Activated CD4-positive, alpha-beta memory T cell treated with anti-CD3 and anti-CD28 coated beads for 36 hours (primary cell): ENCODE measurements around the gene VCX3B. TPM values are rescaled to one million over a fixed set of nuclear protein-coding genes. Genes with fewer than 3 reads are reported as not detected.
"Not testable (repeated sequence)": the region's sequence is repeated elsewhere in the genome, so short reads cannot be mapped to it uniquely, and the experiment has no call there.

Experiments used
- CTCF ChIA-PET: fragments of 350-600 bp; sonication (Branson Sonifier 250); formaldehyde crosslinking; loops from one replicate; lab custom pipeline; 2021; ENCODE audit warnings: antibody characterized with exemption, inconsistent platforms; lab: Charles Lee
- POLR2A ChIA-PET: fragments of 350-600 bp; sonication (Branson Sonifier 250); formaldehyde crosslinking; loops from one replicate; lab custom pipeline; 2021; ENCODE audit warnings: antibody characterized with exemption; lab: Charles Lee
- DNase-seq: peaks from one replicate; pipeline ENCODE4 v3.0.0-alpha.2; 2020
- H3K27ac Mint-ChIP-seq: one replicate; pipeline ENCODE4 v1.8.0; 2021; ENCODE audit warnings: mixed read lengths
- H3K27me3 Mint-ChIP-seq: one replicate; pipeline ENCODE4 v1.8.0; 2021; ENCODE audit warnings: mixed read lengths
- H3K36me3 Mint-ChIP-seq: one replicate; pipeline ENCODE4 v1.8.0; 2021; ENCODE audit warnings: mixed read lengths
- H3K4me1 Mint-ChIP-seq: one replicate; pipeline ENCODE4 v1.8.0; 2021; ENCODE audit warnings: low read depth, mixed read lengths
- H3K4me3 Mint-ChIP-seq: one replicate; pipeline ENCODE4 v1.8.0; 2021; ENCODE audit warnings: mild to moderate bottlenecking, mixed read lengths
- H3K9me3 Mint-ChIP-seq: one replicate; pipeline ENCODE4 v1.8.0; 2021; ENCODE audit warnings: mixed read lengths
- intact Hi-C: fragments of 100-400 bp; cut with micrococcal nuclease; formaldehyde crosslinking; loops from one replicate; pipeline ENCODE4 v1.15.1; 2023
- total RNA-seq, 2 experiments: library from RNA; stranded (reverse); gene quantifications; one replicate each; pipeline ENCODE4 v1.2.3, GENCODE V29; 2021

The VCX3B gene
- not detected for total RNA-seq

DNA sequence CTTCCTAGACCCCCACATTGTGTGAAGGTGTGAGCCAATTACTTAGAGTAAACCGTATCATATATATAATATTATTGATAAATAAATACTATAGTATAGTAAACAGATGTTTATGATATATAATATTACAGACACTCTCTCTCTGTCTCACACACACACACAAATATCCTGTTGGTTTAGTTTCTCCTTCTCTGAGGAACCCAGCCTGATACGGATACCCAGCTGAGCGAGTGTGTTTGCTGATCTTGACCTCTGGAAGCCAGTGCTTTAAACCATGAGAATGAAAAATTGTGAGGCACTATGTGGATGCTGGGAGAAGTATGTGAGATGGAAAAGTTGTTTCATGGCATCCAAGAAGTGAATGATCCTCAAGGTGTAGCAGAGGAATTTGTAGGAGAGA is at the start of gene VCX3B:
VCX3B (plus strand) TSS at position 301 of the 400 bp plus-strand sequence. CDS start 621 bp downstream, outside the sequence.
- H3K9me3 Mint-ChIP-seq = not testable (repeated sequence)

DNA sequence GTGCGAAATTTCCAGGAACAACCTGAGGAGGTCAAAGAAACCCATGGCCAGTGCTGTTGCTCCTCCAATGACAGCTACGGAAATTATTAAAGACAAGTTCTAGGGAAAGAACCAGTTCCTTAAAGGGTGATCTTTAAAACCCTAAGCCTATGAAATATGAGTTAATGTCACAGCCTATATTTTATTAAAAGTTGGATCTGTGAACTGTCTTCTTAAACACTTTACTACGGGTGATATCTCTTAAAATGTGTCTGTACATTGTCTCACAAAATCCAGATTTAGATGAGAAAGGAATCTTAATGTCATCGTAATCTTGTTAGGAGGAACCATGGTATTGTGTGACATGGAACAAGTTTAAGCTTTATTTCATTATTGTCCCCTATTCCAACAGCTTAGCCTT is 46.3 kb upstream of the VCX3B start:
- no peaks in the 10 kb centered on the region for H3K4me1 Mint-ChIP-seq
- CTCF ChIA-PET = no interaction called here
- no peak for DNase-seq
- no peak overlapping the region for H3K4me3 Mint-ChIP-seq
- intact Hi-C loops = no loop called here
- H3K27ac Mint-ChIP-seq = no peak overlapping the region
- peaks cover 12% of the 10 kb centered on the region for H3K9me3 Mint-ChIP-seq
- no peaks in the 10 kb centered on the region for H3K36me3 Mint-ChIP-seq
- POLR2A ChIA-PET = no interaction called here
- no peaks in the 10 kb centered on the region for H3K27me3 Mint-ChIP-seq

More for the DNA sequence above, at the start of gene VCX3B:
- intact Hi-C loops, H3K27ac Mint-ChIP-seq, H3K4me3 Mint-ChIP-seq, CTCF ChIA-PET, POLR2A ChIA-PET, H3K36me3 Mint-ChIP-seq, H3K4me1 Mint-ChIP-seq, DNase-seq, H3K27me3 Mint-ChIP-seq: not testable (repeated sequence)

DNA sequence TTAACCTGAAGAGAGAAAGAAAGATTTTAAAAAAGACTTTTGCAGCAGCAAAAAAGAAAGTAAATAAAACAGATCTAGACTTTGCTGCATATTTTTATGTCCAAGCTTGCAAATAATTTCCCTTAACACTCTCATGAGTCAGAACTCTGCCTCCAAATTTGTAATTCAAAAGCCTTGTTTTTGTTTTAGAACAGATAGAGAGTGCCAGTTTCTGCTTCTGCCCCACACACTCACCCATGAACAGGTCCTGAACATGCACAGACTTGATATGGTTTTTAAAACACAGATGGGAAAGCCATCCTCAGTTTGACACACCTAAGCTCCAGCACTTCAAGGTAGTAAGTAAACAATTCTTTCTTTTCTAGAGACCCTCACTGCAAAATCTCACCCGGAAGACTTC is 39.7 kb upstream of the VCX3B start:
- Mint-ChIP-seq H3K4me3 (no peak overlapping the region), H3K4me1 (no peaks in the 10 kb centered on the region), H3K27me3 (no peaks in the 10 kb centered on the region), H3K27ac (no peak overlapping the region), H3K36me3 (no peaks in the 10 kb centered on the region), H3K9me3 (no peaks in the 10 kb centered on the region)
- DNase-seq = no peak
- ChIA-PET POLR2A (no interaction called here), CTCF (no interaction called here)
- intact Hi-C loops = no loop called here

DNA sequence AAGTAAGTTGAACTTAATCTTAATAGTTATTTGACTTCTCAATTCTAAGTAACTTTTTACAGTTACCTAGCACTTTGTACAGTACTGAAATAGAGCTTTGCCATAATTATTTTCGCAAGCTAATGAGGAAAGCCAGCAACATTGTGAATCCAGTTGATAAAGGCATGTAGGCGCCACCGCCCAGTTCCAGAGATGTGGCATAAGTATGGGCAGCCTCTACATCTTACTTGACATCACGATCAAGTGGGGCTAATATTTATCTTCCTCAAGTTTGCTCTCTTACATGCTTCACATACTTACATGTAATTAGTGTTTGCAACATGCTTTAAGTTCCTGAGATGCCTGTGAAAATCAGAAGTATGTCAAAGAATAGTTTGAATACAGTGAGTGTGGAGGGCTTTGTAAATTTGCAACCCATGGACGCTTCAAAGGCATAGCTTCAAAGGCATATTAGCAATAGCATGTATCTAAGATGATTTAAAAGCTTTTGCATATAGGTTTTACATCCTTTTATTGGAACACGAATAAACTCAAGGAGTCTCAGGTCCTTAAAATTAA is 34.9 kb upstream of the VCX3B start:
- no peak for DNase-seq
- H3K27ac Mint-ChIP-seq = no peak overlapping the region
- H3K36me3 Mint-ChIP-seq = no peaks in the 10 kb centered on the region
- H3K4me1 Mint-ChIP-seq = no peaks in the 10 kb centered on the region
- no peaks in the 10 kb centered on the region for H3K9me3 Mint-ChIP-seq
- no peak overlapping the region for H3K4me3 Mint-ChIP-seq
- intact Hi-C loops = no loop called here
- no peaks in the 10 kb centered on the region for H3K27me3 Mint-ChIP-seq
- CTCF ChIA-PET = no interaction called here
- POLR2A ChIA-PET = no interaction called here

DNA sequence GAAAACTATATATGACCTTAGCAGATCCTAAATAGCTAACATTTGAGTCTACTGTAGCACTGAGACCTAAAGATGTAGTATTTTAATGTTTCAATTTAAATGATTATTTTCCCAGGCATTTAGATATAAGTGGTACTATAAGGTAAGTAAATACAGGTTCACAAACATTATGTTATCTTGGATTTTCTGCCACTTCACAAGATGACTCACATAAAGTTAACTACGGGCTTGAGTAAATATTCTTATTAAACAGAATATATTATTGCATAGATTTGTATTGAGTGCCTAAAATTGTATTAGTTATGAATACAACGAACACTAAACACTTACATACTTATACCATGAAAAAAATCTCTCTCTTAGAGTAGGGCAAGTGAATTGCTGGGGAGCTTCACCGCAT is 34.2 kb upstream of the VCX3B start:
- Mint-ChIP-seq H3K36me3 (no peaks in the 10 kb centered on the region), H3K4me1 (no peaks in the 10 kb centered on the region), H3K27me3 (no peaks in the 10 kb centered on the region), H3K27ac (no peak overlapping the region), H3K9me3 (no peaks in the 10 kb centered on the region), H3K4me3 (no peak overlapping the region)
- no peak for DNase-seq
- CTCF ChIA-PET = no interaction called here
- POLR2A ChIA-PET = no interaction called here
- intact Hi-C loops = no loop called here

DNA sequence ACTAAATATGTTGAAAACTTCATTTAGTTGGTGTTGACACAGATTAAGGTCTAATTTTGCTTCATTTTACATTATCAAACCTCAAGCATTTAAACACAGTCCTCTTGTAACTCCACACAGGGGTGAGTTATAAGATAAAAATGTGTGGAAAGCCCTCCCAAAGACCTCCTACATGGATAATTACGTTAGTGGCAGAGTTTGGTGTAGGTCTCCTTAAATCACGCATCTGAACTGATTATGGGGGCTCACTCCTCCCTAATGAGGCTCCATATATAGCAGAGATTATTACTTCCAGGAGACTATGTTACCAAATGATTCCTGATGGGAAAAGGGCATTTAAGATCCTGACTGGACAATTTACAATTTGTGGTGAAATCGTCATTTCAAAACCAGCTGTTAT is 32.2 kb upstream of the VCX3B start:
- no peaks in the 10 kb centered on the region for H3K36me3 Mint-ChIP-seq
- H3K27ac Mint-ChIP-seq = no peak overlapping the region
- CTCF ChIA-PET = no interaction called here
- H3K4me3 Mint-ChIP-seq = no peak overlapping the region
- no peaks in the 10 kb centered on the region for H3K4me1 Mint-ChIP-seq
- H3K9me3 Mint-ChIP-seq = peaks cover 2% of the 10 kb centered on the region
- intact Hi-C loops = no loop called here
- POLR2A ChIA-PET = no interaction called here
- no peak for DNase-seq
- no peaks in the 10 kb centered on the region for H3K27me3 Mint-ChIP-seq

DNA sequence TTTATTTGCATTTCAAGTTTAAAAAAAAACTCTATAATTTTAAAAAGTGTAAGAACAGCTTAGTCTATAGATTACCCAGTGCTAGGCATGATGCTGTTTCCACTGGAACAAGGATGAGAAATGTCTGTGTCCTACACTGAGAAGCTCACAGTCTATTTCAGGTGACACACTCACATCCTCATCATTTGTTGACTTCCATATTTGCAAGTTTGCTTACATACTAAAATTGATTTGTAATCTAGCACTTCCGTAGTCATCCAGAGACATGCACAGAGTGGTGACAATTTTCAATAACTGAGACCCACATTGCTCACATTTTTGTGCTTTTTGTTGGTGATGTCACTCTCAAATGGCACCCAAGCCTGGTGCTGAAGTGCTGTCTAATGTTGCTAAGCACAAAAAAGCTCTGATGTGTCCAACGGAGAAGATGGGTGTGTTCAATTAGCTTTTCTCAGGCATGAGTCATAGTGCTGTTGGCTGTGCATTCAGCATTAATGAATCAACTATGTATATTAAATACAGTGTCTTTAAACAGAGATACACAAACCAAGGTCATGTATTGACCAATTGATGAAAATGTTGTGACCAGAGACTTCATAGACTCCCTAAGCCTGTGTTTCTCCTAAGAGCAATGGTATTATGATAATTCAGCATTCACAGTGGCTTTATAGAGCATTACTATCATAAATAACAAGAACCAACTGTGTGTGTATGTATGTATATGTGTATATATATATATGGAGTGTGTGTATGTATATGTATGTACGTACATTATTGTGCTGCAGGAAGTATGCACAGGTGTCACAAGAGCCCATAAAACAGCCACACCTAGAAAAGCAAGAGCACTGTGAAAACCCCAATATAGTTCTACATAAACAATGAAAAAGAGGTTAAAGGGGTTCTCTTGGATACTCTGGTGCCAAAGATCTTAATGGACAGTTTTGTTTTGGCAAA is 31.2 kb upstream of the VCX3B start:
- Mint-ChIP-seq H3K4me1 (no peaks in the 10 kb centered on the region), H3K27ac (no peak overlapping the region), H3K36me3 (no peaks in the 10 kb centered on the region), H3K9me3 (peaks cover 2% of the 10 kb centered on the region), H3K4me3 (no peak overlapping the region), H3K27me3 (no peaks in the 10 kb centered on the region)
- ChIA-PET CTCF (no interaction called here), POLR2A (no interaction called here)
- intact Hi-C loops = no loop called here
- no peak for DNase-seq

DNA sequence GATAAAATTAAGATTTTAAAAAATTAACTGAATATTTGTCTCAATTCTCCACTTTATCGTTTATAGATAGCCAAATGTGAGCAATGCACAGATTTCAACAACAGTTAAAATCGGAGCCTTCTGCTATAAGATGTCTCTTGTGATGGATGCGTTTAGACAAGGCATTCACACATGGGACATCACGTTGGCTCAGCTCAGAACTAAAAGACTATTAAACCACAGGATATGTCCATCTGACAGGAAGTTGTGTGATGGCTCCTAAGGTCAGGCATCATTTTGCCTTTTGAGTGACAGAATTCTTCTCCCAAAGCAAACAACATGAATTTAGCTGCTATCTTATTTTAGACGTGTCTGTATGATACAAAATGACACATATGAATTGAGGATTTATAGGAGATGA is 17.3 kb upstream of the VCX3B start:
- Mint-ChIP-seq H3K4me3 (no peak overlapping the region), H3K9me3 (peaks cover 6% of the 10 kb centered on the region), H3K36me3 (no peaks in the 10 kb centered on the region), H3K27ac (no peak overlapping the region), H3K4me1 (no peaks in the 10 kb centered on the region), H3K27me3 (no peaks in the 10 kb centered on the region)
- intact Hi-C loops = no loop called here
- POLR2A ChIA-PET = no interaction called here
- CTCF ChIA-PET = no interaction called here
- DNase-seq = no peak

DNA sequence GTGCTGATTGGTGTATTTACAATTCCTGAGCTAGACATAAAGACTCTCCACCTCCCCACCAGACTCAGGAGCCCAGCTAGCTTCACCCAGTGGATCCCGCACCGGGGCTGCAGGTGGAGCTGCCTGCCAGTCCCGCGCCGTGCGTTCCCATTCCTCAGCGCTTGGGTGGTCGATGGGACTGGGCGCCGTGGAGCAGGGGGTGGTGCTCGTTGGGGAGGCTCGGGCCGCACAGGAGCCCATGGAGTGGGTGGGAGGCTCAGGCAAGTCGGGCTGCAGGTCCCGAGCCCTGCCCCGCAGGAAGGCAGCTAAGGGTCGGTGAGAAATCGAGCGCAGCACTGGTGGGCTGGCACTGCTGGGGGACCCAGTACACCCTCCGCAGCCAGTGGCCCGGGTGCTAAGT is 12.3 kb upstream of the VCX3B start:
- H3K4me1 Mint-ChIP-seq, H3K36me3 Mint-ChIP-seq, H3K27me3 Mint-ChIP-seq, POLR2A ChIA-PET, DNase-seq, H3K27ac Mint-ChIP-seq, intact Hi-C loops, H3K9me3 Mint-ChIP-seq, CTCF ChIA-PET, H3K4me3 Mint-ChIP-seq: not testable (repeated sequence)

DNA sequence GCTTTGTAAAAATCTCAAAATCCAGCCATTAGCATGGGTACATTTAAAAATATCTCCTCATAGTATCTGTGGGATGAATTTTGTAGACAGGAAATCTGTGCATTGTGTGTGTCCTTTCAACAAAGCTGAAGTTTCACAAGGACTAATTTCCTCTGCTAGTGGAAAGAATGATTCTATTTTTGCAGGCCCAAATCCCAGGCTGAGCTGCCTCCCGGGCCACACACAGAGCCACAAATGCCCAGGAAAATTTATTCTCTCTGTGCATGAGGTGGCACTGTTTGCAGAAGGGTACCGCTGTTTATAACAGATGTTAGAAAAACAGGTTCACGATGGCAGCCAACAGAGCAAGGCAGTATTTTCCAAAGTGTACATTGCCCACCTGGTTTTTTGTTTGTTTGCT is 11.0 kb upstream of the VCX3B start:
- POLR2A ChIA-PET = no interaction called here

DNA sequence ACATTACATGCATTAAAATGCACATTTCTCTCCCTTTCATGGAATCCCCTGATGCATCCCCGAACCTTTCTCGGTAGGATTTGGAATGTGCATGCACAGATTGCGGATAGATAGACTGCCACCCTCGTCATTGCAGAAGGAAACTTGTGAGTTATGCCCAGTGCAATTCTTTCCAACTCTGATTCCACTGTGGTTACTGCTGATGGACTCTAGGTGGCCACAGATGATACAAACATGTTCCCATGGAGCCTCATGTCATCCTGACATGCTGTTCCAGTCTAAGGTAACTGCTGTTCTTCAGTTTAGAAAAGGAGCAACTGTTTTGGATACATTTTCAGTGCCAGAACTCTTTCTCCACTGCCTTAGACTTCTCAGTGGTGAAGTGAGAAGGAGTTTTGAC is 9.1 kb upstream of the VCX3B start:
- DNase-seq = no peak
- no peak overlapping the region for H3K4me3 Mint-ChIP-seq
- no peaks in the 10 kb centered on the region for H3K36me3 Mint-ChIP-seq
- intact Hi-C loops = no loop called here
- CTCF ChIA-PET = no interaction called here
- no peaks in the 10 kb centered on the region for H3K27me3 Mint-ChIP-seq
- peaks cover 8% of the 10 kb centered on the region for H3K9me3 Mint-ChIP-seq
- H3K4me1 Mint-ChIP-seq = no peaks in the 10 kb centered on the region
- POLR2A ChIA-PET = no interaction called here
- H3K27ac Mint-ChIP-seq = no peak overlapping the region

More for the DNA sequence above, 11.0 kb upstream of the VCX3B start:
- no peak for DNase-seq
- Mint-ChIP-seq H3K36me3 (no peaks in the 10 kb centered on the region), H3K9me3 (peaks cover 8% of the 10 kb centered on the region), H3K4me3 (no peak overlapping the region), H3K4me1 (no peaks in the 10 kb centered on the region), H3K27ac (no peak overlapping the region), H3K27me3 (no peaks in the 10 kb centered on the region)
- CTCF ChIA-PET = no interaction called here
- intact Hi-C loops = no loop called here

DNA sequence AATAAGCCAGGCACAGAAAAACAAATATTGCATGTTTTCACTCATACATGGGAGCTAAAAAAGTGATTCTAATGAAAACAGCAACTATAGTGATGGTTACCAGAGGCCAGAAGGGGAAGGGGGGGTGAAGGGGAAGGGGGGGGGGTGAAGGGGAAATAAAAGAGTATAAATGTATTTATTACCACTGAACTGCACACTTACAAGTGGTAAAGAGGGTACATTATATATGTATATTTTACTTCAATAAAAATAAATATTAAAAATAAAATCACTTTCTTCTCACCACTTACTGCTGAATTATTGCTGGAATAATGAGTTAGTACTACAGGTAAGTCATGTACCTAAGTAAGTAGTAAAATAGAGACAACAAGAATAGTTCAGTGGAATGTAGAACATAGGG is 2.1 kb upstream of the VCX3B start:
- intact Hi-C loops = no loop called here
- no peak overlapping the region for H3K4me3 Mint-ChIP-seq
- DNase-seq = no peak
- no peak overlapping the region for H3K27ac Mint-ChIP-seq
- no peaks in the 10 kb centered on the region for H3K36me3 Mint-ChIP-seq
- H3K9me3 Mint-ChIP-seq = no peaks in the 10 kb centered on the region
- POLR2A ChIA-PET = no interaction called here
- no peaks in the 10 kb centered on the region for H3K27me3 Mint-ChIP-seq
- H3K4me1 Mint-ChIP-seq = no peaks in the 10 kb centered on the region
- CTCF ChIA-PET = no interaction called here
